Measurements from ENCODE around the gene BBX. TPM values are rescaled to one million over a fixed set of nuclear protein-coding genes. Genes with fewer than 3 reads are reported as not detected.

Gene BBX
- total and polyA plus RNA-seq, 2 of the 13 experiments (the other 11 are each of a cell fraction or from before 2014, with no cell fraction given) = 13.7 to 23.2 TPM

DNA sequence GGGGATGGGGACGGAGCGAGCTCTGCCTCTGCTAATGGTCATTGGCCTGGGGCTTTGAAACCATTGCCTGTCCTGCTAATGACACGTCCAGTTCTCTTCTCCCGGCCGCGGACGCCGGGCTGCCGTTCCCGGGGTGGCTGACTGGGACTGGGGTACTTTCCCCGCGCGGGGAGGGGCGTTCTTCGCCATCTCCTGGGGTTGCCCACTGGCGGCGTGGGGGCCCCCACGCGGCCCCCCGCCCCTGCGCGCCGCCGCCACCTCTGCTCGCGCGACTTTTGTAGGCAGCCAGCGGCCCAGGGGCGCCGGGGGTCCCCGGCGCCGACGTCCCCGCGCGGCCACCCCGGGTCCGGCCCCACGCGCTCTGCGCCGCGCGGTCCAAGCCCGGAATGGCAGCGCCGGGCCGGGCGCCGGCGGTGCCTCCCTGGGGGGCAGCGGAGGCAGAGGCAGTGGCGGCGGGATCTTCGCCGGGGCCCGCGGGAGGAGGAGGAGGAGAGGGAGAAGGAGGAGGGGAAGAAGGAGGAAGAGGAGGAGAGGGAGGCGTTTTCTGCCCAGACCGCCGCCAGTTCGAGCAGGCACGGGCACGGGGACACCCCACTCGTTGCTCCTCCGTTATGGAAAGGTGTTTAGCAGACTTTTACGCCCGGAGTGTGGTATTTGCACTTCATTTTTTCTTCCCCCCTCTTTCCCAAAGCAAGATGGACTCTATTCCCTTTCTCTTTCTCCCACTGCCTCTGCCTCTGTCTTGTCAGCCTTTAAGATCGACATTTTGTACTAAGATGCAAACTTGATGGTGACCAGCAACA, 2.3 kb downstream of the BBX start (continued):
- TF ChIP-seq, protein P1, sequence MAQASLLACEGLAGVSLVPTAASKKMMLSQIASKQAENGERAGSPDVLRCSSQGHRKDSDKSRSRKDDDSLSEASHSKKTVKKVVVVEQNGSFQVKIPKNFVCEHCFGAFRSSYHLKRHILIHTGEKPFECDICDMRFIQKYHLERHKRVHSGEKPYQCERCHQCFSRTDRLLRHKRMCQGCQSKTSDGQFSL (CRISPR knock-in tag; IDR thresholded peaks at IDR 0.05) = 0 out of 2 replicates have a peak, but pooled peaks have one; percentile 65
- no peak for TF ChIP-seq GTF2F1 (IDR thresholded peaks at IDR 0.05; ENCODE audit: low read length)
- no peak for TF ChIP-seq ONECUT2 (CRISPR knock-in tag; IDR thresholded peaks at IDR 0.05)
- TF ChIP-seq, protein P2, sequence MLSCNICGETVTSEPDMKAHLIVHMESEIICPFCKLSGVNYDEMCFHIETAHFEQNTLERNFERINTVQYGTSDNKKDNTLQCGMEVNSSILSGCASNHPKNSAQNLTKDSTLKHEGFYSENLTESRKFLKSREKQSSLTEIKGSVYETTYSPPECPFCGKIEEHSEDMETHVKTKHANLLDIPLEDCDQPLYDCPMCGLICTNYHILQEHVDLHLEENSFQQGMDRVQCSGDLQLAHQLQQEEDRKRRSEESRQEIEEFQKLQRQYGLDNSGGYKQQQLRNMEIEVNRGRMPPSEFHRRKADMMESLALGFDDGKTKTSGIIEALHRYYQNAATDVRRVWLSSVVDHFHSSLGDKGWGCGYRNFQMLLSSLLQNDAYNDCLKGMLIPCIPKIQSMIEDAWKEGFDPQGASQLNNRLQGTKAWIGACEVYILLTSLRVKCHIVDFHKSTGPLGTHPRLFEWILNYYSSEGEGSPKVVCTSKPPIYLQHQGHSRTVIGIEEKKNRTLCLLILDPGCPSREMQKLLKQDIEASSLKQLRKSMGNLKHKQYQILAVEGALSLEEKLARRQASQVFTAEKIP (CRISPR knock-in tag; IDR thresholded peaks at IDR 0.05; ENCODE audit: borderline replicate concordance) = no peak
- TF ChIP-seq HES4 (CRISPR knock-in tag; IDR thresholded peaks at IDR 0.05; ENCODE audit: borderline replicate concordance) = no peak
- TF ChIP-seq, protein P3, sequence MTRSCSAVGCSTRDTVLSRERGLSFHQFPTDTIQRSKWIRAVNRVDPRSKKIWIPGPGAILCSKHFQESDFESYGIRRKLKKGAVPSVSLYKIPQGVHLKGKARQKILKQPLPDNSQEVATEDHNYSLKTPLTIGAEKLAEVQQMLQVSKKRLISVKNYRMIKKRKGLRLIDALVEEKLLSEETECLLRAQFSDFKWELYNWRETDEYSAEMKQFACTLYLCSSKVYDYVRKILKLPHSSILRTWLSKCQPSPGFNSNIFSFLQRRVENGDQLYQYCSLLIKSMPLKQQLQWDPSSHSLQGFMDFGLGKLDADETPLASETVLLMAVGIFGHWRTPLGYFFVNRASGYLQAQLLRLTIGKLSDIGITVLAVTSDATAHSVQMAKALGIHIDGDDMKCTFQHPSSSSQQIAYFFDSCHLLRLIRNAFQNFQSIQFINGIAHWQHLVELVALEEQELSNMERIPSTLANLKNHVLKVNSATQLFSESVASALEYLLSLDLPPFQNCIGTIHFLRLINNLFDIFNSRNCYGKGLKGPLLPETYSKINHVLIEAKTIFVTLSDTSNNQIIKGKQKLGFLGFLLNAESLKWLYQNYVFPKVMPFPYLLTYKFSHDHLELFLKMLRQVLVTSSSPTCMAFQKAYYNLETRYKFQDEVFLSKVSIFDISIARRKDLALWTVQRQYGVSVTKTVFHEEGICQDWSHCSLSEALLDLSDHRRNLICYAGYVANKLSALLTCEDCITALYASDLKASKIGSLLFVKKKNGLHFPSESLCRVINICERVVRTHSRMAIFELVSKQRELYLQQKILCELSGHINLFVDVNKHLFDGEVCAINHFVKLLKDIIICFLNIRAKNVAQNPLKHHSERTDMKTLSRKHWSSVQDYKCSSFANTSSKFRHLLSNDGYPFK (CRISPR knock-in tag; IDR thresholded peaks at IDR 0.05; ENCODE audit: borderline replicate concordance) = no peak
- TF ChIP-seq ETV6 (CRISPR knock-in tag; conservative IDR thresholded peaks at IDR 0.05) = no peak
- no peak for TF ChIP-seq TAF15 (IDR thresholded peaks at IDR 0.05; ENCODE audit: low read depth, low read length, poor library complexity, severe bottlenecking)
- TF ChIP-seq ZNF562 (CRISPR knock-in tag; IDR thresholded peaks at IDR 0.05; ENCODE audit: borderline replicate concordance) = no peak
- no peak for TF ChIP-seq NCOA2 (CRISPR knock-in tag; IDR thresholded peaks at IDR 0.05)
- TF ChIP-seq ZNF232 (CRISPR knock-in tag; IDR thresholded peaks at IDR 0.05; ENCODE audit: borderline replicate concordance) = no peak
- TF ChIP-seq FOSL2 (CRISPR knock-in tag; IDR thresholded peaks at IDR 0.05) = no peak
- no peak for TF ChIP-seq ZSCAN30 (CRISPR knock-in tag; IDR thresholded peaks at IDR 0.05)
- no peak for TF ChIP-seq KAT8 (CRISPR knock-in tag; IDR thresholded peaks at IDR 0.05)
- TF ChIP-seq CENPT (CRISPR knock-in tag; IDR thresholded peaks at IDR 0.05; ENCODE audit: low read depth) = no peak
- TF ChIP-seq, protein P4, sequence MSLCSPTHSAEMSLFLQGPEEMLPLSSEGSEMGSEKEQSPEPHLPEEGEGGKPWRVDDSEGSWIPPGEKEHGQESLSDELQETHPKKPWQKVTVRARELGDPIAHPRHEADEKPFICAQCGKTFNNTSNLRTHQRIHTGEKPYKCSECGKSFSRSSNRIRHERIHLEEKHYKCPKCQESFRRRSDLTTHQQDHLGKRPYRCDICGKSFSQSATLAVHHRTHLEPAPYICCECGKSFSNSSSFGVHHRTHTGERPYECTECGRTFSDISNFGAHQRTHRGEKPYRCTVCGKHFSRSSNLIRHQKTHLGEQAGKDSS (CRISPR knock-in tag; IDR thresholded peaks at IDR 0.05; ENCODE audit: borderline replicate concordance, low read depth) = no peak
- TF ChIP-seq, protein P5, sequence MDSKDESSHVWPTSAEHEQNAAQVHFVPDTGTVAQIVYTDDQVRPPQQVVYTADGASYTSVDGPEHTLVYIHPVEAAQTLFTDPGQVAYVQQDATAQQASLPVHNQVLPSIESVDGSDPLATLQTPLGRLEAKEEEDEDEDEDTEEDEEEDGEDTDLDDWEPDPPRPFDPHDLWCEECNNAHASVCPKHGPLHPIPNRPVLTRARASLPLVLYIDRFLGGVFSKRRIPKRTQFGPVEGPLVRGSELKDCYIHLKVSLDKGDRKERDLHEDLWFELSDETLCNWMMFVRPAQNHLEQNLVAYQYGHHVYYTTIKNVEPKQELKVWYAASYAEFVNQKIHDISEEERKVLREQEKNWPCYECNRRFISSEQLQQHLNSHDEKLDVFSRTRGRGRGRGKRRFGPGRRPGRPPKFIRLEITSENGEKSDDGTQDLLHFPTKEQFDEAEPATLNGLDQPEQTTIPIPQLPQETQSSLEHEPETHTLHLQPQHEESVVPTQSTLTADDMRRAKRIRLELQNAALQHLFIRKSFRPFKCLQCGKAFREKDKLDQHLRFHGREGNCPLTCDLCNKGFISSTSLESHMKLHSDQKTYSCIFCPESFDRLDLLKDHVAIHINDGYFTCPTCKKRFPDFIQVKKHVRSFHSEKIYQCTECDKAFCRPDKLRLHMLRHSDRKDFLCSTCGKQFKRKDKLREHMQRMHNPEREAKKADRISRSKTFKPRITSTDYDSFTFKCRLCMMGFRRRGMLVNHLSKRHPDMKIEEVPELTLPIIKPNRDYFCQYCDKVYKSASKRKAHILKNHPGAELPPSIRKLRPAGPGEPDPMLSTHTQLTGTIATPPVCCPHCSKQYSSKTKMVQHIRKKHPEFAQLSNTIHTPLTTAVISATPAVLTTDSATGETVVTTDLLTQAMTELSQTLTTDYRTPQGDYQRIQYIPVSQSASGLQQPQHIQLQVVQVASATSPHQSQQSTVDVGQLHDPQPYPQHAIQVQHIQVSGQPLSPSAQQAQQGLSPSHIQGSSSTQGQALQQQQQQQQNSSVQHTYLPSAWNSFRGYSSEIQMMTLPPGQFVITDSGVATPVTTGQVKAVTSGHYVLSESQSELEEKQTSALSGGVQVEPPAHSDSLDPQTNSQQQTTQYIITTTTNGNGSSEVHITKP (CRISPR knock-in tag; IDR thresholded peaks at IDR 0.05; ENCODE audit: low read depth) = no peak
- peak; percentile 56; the same call in 1 of the 2 replicates for TF ChIP-seq RBFOX2 (IDR thresholded peaks at IDR 0.05; ENCODE audit: low read depth, low read length)
- no peak for TF ChIP-seq TMF1 (CRISPR knock-in tag; IDR thresholded peaks at IDR 0.05; ENCODE audit: low read depth)
